ENCODE results near the gene OR13G1. TPM values are rescaled to one million over a fixed set of nuclear protein-coding genes. Genes with fewer than 3 reads are reported as not detected.

Gene OR13G1
- total RNA-seq, 1 donor from 2014 or later = not detected

Other genes starting within 250 kb of the OR13G1 start
- not detected for gene OR2B11, start 221.6 kb downstream of the OR13G1 start, total RNA-seq
- gene OR2C3, start 143.3 kb downstream of the OR13G1 start, total RNA-seq = 0.03 TPM
- 1.3 TPM for gene GCSAML, start 130.6 kb downstream of the OR13G1 start, total RNA-seq
- not detected for gene OR2G2, start 91.4 kb downstream of the OR13G1 start, total RNA-seq
- not detected for gene OR2G3, start 74.2 kb downstream of the OR13G1 start, total RNA-seq
- gene OR6F1, start 36.9 kb upstream of the OR13G1 start, total RNA-seq = not detected
- not detected for gene OR14K1, start 58.9 kb upstream of the OR13G1 start, total RNA-seq
- gene OR14A2, start 68.4 kb upstream of the OR13G1 start, total RNA-seq = not detected
- gene OR1C1, start 80.8 kb upstream of the OR13G1 start, total RNA-seq = not detected
- gene OR14A16, start 144.4 kb upstream of the OR13G1 start, total RNA-seq = not detected
- not detected for gene OR11L1, start 162.2 kb upstream of the OR13G1 start, total RNA-seq
- gene TRIM58, start 177.4 kb upstream of the OR13G1 start, total RNA-seq = 0.66 TPM
- gene OR2W3, start 215.8 kb upstream of the OR13G1 start, total RNA-seq = 0.66 TPM
- gene OR2T8, start 240.5 kb upstream of the OR13G1 start, total RNA-seq = not detected
- not detected for gene OR2AJ1, start 245.2 kb upstream of the OR13G1 start, total RNA-seq

Data from mucosa of gallbladder (tissue), 1 donor.